Activated T-cell treated with anti-CD3 and anti-CD28 coated beads for 1 hour (primary cell): ENCODE measurements around the gene DHRSX.

Experiments
- DNase-seq: peaks from one replicate; pipeline ENCODE4 v3.0.0-alpha.2; 2020; ENCODE audit warnings: low read depth

The DHRSX gene

DNA sequence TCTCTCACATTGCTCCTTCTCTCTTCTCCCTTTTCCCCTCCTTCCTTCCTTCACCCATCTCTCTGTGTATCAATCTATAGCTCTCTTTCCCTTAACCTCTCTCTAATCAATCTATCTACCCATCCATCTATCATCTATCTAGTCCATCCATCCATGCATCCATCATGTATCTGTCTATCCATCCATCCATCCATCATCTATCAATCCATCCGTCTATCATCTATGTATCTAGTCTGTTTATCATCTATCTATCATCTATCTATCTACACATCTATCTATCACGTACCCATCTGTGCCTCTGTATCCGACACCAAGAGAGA lies 307.5 kb downstream of the DHRSX start:
- no peak for DNase-seq

DNA sequence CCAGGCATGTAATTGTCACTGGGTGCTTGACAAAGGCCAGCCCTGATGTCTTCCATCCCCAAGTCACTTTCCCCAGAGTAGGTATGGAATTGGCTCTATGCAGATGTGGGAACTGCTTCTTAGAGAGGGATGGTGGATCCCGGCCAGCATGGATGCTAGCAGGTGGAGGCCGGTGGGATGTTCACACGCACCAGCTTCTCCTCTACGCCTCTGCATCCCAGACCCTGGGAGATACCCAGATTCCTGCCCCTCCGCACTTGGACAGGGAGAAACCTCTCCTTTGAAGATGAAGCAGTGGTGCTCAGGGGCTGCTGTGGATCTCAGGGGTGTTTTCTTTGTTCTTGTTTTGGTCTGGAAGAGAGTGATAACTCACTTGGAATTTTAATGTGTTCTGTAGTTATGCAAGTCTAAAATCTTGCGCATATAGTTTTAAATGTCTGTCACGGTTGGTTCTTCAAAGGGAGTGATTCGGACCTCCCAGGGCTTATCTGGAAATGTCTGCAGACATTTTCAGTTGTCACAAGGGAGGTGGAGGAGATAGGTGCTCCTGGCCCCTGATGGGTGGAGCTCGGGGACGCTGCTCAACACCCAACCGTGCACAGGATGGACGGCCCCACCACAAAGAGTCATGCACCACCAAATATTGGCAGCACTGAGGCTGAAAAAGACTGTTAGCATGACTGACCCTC lies 308.0 kb downstream of the DHRSX start:
- DNase-seq, result no peak

DNA sequence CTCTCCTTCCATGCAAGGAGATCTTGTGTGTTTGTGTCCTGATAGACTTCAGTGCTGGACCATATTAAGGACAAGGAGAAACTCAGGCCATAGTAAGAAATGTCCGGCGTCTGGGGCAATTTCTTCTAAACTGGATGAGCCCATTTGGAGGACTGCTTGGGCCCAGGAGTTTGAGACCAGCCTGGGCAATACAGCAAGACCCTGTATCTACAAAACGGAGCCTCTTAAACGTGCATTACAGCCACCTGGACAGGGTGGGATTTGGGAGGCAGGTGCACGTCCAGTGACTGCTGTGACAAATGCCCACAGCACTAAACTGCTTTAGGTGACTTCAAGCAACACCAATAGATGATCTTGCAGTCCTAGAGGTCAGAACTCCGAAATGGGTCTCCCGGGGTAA lies 311.9 kb downstream of the DHRSX start:
- no peak for DNase-seq

DNA sequence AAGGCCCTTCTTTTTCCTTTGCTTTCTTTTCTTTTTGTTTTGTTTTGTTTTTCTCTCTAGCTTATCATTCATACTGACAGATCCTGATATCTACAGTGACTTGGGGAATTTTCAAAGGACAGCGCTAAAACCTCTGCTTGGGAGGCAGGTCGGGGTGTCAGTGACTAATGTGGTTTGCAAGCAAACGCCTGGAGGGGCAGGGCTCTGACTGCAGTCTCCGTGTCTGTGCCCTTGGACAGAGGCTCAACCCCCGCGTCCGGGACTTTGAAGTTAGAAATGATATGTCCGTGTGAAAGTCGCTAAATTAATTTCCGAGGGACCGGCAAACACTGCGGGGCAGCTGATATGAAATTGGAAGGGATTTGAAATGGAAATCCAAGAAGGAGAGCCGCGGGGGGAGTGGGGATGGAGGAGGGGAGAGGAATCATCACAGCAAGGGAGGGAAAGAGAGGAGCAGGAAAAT lies 312.4 kb downstream of the DHRSX start:
- no peak for DNase-seq

DNA sequence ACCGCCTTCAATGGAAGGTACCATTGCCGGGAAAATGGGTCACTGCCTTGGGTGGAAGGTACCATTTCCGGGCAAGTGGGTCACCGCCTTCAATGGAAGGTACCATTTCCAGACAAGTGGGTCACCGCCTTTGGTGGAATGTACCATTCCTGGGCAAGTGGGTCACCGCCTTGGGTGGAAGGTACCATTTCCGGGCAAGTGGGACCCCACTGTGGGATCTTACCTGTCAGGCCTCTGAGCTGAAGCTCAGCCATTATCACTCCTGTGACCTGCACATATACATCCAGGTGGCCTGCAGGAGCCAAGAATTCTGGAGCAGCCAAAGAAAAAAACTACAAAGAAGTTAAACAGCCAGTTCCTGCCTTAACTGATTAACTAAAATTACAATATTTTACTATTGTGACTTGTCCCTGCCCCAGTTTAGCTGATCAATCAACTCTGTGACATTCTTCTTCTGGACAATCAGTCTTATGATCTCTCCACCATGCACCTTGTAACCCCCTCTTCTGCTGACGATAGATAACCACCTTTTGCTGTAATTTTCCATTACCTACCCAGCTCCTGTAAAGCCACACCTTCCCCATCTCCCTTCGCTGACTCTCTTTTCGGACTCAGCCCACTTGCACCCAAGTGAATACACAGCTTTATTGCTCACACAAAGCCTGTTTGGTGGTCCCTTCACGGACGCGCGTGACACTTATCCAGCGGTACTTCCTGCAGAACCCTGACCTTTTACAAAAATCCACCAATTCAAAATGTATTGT lies 313.2 kb downstream of the DHRSX start:
- DNase-seq, result no peak

DNA sequence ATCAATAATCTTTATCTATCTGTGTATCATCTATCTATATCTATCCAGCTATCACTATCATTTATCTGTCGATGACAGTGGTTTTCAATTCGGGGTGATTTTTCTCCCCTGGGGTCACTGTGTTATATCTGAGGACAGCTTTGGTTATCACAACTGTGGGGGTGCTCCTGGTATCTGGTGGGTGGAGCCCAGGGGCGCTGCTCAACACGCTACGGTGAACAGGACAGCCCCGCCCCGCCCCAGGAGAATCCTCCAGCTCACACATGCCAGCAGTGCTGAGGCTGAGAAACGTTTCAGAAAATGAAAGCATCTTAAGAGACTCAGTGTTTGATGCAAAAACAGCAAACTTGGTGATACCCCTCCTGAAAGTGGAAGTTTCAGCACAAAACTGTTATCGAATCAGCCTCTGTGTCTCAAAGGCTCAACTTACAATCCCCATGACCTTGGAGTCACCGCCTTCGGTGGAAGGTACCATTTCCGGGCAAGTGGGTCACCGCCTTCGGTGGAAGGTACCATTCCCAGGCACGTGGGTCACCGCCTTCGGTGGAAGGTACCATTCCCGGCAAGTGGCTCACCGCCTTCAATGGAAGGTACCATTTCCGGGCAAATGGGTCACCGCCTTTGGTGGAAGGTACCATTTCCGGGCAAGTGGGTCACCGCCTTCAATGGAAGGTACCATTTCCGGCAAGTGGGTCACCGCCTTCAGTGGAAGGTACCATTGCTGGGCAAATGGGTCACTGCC lies 315.3 kb downstream of the DHRSX start:
- DNase-seq, result no peak

DNA sequence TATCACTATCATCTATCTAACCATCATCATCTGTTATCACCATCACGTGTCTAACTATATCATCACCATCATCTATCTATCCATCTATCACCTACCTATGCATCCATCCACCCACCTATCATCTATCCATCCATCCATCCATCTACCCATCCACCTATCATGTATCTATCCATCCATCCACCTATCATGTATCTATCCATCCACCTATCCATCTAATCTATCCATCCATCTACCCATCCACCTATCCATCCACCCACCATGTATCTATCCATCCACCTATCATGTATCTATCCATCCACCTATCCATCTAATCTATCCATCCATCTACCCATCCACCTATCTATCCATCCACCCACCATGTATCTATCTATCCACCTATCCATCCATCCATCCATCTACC lies 316.7 kb downstream of the DHRSX start:
- no peak for DNase-seq

DNA sequence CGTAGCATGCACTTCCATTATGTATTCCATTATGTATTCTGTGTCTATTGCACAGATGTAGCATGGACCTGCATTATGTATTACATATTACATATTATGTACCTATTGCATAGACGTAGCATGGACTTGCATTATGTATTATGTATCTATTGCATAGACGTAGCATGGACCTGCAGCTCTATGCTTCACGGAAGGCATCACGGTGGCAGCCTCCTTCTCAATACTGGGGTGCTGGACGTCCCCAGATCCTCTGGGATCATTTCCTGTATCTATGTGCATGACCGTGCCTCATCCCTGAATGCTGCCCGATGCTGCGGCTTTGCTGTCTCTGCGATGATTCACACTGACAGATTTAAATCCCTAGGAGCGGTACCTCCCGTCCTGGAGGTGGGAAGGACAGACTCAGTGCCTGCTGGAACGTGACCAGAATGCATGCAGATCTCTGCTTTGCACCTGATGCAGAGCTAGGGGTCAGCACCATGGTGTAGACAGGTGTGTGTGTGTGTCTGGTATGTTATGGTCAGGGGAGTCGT lies 317.5 kb downstream of the DHRSX start:
- no peak for DNase-seq

DNA sequence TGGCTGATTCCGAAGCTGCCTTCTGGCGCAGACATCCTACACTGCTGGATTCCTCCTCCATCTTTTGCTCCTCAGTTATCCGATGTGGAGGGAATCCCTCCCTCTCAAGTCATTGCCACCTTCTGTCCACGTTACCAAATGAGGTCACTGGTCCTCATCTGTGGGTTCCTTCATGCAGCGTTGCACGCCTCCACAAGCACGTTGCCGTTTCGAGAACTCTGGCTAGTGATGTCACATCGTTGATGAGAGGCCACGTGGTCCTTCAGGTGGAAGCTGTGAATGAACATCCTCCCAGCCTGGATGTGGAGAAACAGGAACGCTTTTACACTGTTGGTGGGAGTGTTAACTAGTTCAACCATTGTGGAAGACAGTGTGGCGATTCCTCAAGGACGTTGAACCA lies 323.2 kb downstream of the DHRSX start:
- DNase-seq, result no peak

DNA sequence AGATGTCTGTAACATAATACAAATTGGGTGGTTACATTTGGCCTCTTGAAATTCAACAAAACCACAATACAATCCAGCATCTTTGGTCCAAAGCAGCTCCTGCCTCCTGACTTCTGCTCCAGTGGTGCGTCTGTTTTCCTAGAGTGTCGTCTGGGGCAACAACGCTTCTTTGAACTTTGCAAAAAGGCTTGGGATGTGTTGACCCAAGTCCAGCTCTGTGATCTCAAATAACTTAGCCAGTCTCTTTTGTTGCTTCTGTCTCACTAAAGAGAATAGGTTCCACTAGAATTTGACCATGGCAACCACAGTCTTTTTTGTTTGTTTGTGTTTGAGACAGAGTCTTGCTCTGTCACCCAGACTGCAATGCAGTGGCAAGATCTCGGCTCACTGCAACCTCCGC lies 324.0 kb downstream of the DHRSX start:
- no peak for DNase-seq

DNA sequence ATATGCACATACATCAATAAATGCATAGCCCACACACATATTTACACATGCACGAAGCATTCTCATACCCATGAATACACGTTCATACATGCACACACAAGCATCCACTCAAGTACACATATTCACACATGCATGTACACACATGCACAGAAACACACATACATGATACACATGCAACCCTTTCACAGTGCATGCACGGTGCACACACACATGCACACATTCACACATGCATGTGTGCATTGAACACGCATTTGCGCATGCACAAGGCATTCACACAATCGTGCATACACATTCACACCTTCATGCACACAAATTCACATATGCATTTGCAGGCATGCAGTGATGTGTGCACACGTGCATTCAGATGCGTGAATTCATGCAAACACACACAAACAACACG lies 324.5 kb downstream of the DHRSX start:
- no peak for DNase-seq

DNA sequence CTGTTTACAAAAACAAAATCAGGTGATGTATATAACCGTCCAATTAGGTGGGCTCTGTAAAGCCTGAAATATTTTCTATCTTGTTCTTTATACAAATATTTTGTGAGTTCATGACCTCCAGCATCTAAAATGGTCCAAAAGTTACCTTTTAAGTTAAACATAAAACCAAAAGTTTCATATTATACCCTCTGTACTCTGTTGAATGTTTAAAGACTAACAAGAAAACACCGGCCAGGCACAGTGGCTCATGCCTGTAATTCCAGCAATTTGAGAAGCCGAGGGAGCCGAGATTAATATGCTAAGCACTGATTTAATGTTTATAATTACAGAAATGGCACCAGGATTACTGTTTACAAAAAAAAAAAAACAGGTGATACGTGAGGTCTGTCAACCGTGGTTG lies 328.4 kb downstream of the DHRSX start:
- DNase-seq, result no peak
